OCI-LY7 (cell line): ENCODE data around the gene PSMB10. TPM values are rescaled to one million over a fixed set of nuclear protein-coding genes. Genes with fewer than 3 reads are reported as not detected.
"Not testable (repeated sequence)": the region's sequence is repeated elsewhere in the genome, so short reads cannot be mapped to it uniquely, and the experiment has no call there.

Experiments used
- BruUV-seq: library from RNA; stranded (reverse); fragments of 400-500 nt; replicated peaks from 2 replicates; lab custom pipeline; 2021; lab: Mats Ljungman, UMichigan
- CTCF ChIA-PET: fragments of 300-600 bp; sonication (Branson Sonifier 250); formaldehyde crosslinking; loops from one replicate; lab custom pipeline; 2022; ENCODE audit warnings: antibody characterized with exemption; ENCODE audit not compliant: unreplicated experiment; lab: Charles Lee
- POLR2A ChIA-PET: fragments of 300-600 bp; sonication (Branson Sonifier 250); formaldehyde crosslinking; loops from one replicate; lab custom pipeline; 2022; ENCODE audit warnings: antibody characterized with exemption; lab: Charles Lee
- DNase-seq: peaks from one replicate; pipeline ENCODE4 v3.0.0-alpha.2; 2015; ENCODE audit warnings: low spot score
- H2AFZ ChIP-seq: fragments of 200-600 bp; sonication (generic), shearing (Covaris generic); 2 replicates; pipeline ENCODE4 v1.6.1; 2014; ENCODE audit warnings: mild to moderate bottlenecking, antibody characterized with exemption, low read length, moderate library complexity
- H3K27ac ChIP-seq: fragments of 200-600 bp; sonication (generic); 2 replicates; pipeline ENCODE4 v1.5.1; 2014; ENCODE audit warnings: mixed run types, low read depth, mild to moderate bottlenecking, moderate library complexity, low read length, inconsistent platforms; ENCODE audit not compliant: poor library complexity, severe bottlenecking
- H3K36me3 ChIP-seq: fragments of 200-600 bp; sonication (generic); 2 replicates; pipeline ENCODE4 v1.6.1; 2014; ENCODE audit warnings: mild to moderate bottlenecking, antibody characterized with exemption, low read length, moderate library complexity, mixed read lengths; ENCODE audit not compliant: insufficient read depth
- H3K4me1 ChIP-seq: fragments of 200-600 bp; sonication (generic); 2 replicates; pipeline ENCODE4 v1.5.1; 2014; ENCODE audit warnings: mild to moderate bottlenecking, low read length; ENCODE audit not compliant: insufficient read depth, poor library complexity, severe bottlenecking
- H3K4me2 ChIP-seq: fragments of 200-600 bp; sonication (generic); 2 replicates; pipeline ENCODE4 v1.6.1; 2014; ENCODE audit warnings: mild to moderate bottlenecking, low read length
- H3K4me3 ChIP-seq: fragments of 200-600 bp; sonication (generic); 2 replicates; pipeline ENCODE4 v1.5.1; 2014; ENCODE audit warnings: mild to moderate bottlenecking, low read depth, low read length; ENCODE audit not compliant: poor library complexity, severe bottlenecking
- H3K79me2 ChIP-seq: fragments of 200-600 bp; sonication (generic); 2 replicates; pipeline ENCODE4 v1.6.1; 2016; ENCODE audit warnings: low read depth, mild to moderate bottlenecking, low read length, moderate library complexity, mixed read lengths; ENCODE audit not compliant: insufficient read depth
- H3K9me2 ChIP-seq: fragments of 200-600 bp; sonication (generic); 2 replicates; pipeline ENCODE4 v1.6.1; 2016; ENCODE audit warnings: mild to moderate bottlenecking, low read length, mixed read lengths; ENCODE audit not compliant: insufficient read depth
- H3K9me3 ChIP-seq: fragments of 200-600 bp; sonication (generic); 2 replicates; pipeline ENCODE4 v1.6.1; 2014; ENCODE audit warnings: mild to moderate bottlenecking, mixed run types, low read length, mixed read lengths
- H4K20me1 ChIP-seq: fragments of 200-600 bp; sonication (generic); 2 replicates; pipeline ENCODE4 v1.6.1; 2014; ENCODE audit warnings: mild to moderate bottlenecking, antibody characterized with exemption, low read length, moderate library complexity, mixed read lengths; ENCODE audit not compliant: insufficient read depth
- EZH2phosphoT487 ChIP-seq: fragments of 200-600 bp; sonication (generic); IDR thresholded peaks from 2 replicates; pipeline ENCODE4 v1.6.1; 2018; ENCODE audit warnings: low read depth, borderline replicate concordance, mild to moderate bottlenecking, mixed run types, antibody characterized with exemption, low read length, moderate library complexity, mixed read lengths
- intact Hi-C: fragments of 100-400 bp; cut with micrococcal nuclease; formaldehyde crosslinking; loops from one replicate; pipeline ENCODE4 v1.10.0; 2022; ENCODE audit not compliant: unreplicated experiment
- total RNA-seq, 2 experiments: library from RNA; depleted of rRNA in 1 of 2; stranded (reverse); fragments of >200 nt in 1 of 2; shearing (Covaris generic) in 1 of 2; gene quantifications; 2 replicates each; pipeline ENCODE4 v1.2.3, GENCODE V29; 2014 to 2022
- TF ChIP-seq, protein P1 (sequence below): fragments of 200-600 bp; sonication (generic); conservative IDR thresholded peaks from 2 replicates; pipeline ENCODE4 v1.5.1; 2014; ENCODE audit warnings: mild to moderate bottlenecking, antibody characterized with exemption, low read length, moderate library complexity, mixed read lengths

PSMB10 gene
- total RNA-seq, 2 experiments from 2014 or later = 89.9 to 179 TPM

DNA sequence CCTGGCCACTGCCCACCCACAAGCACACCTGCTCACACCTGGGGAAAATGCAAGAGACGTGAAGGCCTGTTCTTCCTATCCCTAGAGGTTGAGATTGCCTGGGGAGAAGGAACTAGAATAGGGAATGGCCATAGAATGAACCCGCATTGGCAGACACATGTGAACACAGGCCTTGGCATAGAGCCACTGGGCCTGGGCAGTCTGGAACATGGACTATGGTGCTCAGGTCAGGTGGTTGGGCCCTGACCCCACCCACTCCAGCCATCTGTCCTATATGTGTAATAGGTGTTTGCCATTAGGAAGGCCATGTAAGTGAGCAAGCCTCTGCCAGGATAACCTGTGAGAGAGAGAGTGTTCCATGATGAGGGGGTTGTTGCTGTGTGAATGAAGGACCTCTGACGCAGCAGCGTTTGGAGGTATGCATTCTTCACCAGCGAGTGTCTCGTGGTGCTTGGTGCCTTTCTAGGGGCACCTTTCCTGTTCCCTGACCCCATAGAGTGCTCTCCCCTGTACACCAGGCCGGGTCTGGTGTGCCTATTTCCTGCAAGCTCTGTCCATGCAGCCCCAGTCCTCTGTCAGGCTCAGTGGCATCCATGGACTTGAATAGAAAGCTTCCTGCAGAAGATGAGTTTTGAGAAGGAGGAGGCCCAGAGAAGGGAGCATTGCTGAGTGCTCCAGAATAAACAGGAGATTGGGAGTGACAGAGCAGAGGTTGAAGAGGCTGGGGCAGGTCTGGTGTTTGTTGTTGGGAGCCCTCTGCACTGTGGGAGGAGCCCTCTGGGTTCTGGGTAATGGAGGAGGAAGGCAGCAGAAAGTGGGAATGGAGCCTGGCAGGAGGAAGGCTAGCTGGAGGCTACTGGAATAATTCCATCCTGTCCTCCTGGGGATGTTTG, 20.6 kb downstream of the PSMB10 start:
- no TSS peak for BruUV-seq
- intact Hi-C loops = no loop called here
- peaks cover 5% of the 10 kb centered on the region; the same call in 1 of the 2 replicates for H3K36me3 ChIP-seq
- H3K9me3 ChIP-seq = no peaks in the 10 kb centered on the region
- no peaks in the 10 kb centered on the region for H3K79me2 ChIP-seq
- no peak overlapping the region for H3K4me2 ChIP-seq
- POLR2A ChIA-PET = interaction anchor here (0.6 kb wide), 1 partner anchor 20 kb away, joined by 3 read pairs; no protein-coding TSS in a partner anchor
- no peak for TF ChIP-seq EZH2phosphoT487
- TF ChIP-seq, protein P1, sequence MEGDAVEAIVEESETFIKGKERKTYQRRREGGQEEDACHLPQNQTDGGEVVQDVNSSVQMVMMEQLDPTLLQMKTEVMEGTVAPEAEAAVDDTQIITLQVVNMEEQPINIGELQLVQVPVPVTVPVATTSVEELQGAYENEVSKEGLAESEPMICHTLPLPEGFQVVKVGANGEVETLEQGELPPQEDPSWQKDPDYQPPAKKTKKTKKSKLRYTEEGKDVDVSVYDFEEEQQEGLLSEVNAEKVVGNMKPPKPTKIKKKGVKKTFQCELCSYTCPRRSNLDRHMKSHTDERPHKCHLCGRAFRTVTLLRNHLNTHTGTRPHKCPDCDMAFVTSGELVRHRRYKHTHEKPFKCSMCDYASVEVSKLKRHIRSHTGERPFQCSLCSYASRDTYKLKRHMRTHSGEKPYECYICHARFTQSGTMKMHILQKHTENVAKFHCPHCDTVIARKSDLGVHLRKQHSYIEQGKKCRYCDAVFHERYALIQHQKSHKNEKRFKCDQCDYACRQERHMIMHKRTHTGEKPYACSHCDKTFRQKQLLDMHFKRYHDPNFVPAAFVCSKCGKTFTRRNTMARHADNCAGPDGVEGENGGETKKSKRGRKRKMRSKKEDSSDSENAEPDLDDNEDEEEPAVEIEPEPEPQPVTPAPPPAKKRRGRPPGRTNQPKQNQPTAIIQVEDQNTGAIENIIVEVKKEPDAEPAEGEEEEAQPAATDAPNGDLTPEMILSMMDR = no peak
- no peak overlapping the region for H2AFZ ChIP-seq
- H3K9me2 ChIP-seq = no peaks in the 10 kb centered on the region
- H3K27ac ChIP-seq = no peak overlapping the region
- no peaks in the 10 kb centered on the region for H4K20me1 ChIP-seq
- H3K4me3 ChIP-seq = no peak overlapping the region
- DNase-seq = no peak
- H3K4me1 ChIP-seq = no peaks in the 10 kb centered on the region
- CTCF ChIA-PET = no interaction called here

DNA sequence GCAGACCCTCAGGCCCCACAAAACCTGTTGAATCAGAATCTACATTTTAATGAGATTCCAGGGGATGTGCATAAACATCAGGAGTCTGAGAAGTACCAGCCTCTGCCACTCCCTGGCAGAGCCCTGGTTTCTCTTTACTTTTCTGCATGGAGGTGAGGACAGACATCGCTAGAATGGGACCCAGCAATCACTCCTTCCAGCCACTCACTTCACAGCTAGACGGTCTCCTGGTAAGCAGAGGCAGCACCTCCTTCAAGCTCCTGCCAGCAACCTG, 21.2 kb downstream of the PSMB10 start:
- H3K4me2 ChIP-seq, DNase-seq, H4K20me1 ChIP-seq, intact Hi-C loops, H3K4me1 ChIP-seq, H3K79me2 ChIP-seq, H3K9me3 ChIP-seq, CTCF ChIA-PET, H3K36me3 ChIP-seq, H3K27ac ChIP-seq, H2AFZ ChIP-seq, H3K4me3 ChIP-seq, H3K9me2 ChIP-seq, BruUV-seq, POLR2A ChIA-PET: not testable (repeated sequence)

DNA sequence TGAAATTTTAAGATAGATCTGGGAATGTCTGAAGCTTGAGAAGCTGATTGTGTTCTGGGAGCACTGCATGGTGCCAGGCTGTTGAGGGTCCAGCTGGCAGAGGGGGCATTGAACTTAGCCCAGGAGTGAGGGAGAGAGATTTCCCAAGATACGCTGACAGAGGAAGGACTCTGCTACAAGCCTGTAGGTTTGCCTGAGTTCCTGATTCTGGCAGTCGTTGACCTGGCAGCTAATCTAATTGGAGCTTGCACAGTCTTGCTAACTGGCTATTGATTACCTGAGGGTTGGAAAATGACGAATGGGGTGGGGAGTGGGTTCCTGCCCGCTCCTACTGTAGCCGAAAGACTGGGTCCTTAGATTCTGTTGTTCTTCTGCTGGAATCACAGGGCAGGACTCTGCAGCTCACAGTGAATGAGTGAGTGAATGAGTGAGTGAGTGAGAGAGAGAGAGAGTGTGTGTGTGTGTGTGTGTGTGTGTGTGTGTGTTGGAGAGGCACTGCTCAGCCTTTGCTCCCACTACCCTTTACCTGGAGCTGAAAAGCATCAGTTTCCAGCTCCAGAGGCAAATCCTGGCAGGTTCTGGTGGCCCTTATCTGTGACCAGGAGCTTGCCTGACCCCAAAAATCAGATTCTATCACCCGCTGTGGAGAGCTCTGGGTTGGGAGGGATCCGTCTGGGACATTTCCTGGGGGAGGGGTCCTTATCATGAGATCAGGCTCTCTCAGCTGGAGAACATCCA, 21.7 kb downstream of the PSMB10 start:
- H3K9me2 ChIP-seq = no peaks in the 10 kb centered on the region
- peaks cover 9% of the 10 kb centered on the region; the same call in 1 of the 2 replicates for H3K36me3 ChIP-seq
- no peaks in the 10 kb centered on the region for H3K79me2 ChIP-seq
- no peaks in the 10 kb centered on the region for H4K20me1 ChIP-seq
- DNase-seq = no peak
- intact Hi-C loops = no loop called here
- no TSS peak for BruUV-seq
- no peak overlapping the region for H3K4me3 ChIP-seq
- ChIA-PET POLR2A (no interaction called here), CTCF (no interaction called here)
- H3K27ac ChIP-seq = no peak overlapping the region
- no peak overlapping the region for H3K4me2 ChIP-seq
- no peak overlapping the region for H2AFZ ChIP-seq
- TF ChIP-seq, protein P1 = no peak
- TF ChIP-seq EZH2phosphoT487 = no peak
- H3K4me1 ChIP-seq = peaks cover 2% of the 10 kb centered on the region
- H3K9me3 ChIP-seq = no peaks in the 10 kb centered on the region
